GM12878 (cell line): ENCODE measurements around the gene STAM2. TPM values are rescaled to one million over a fixed set of nuclear protein-coding genes. Genes with fewer than 3 reads are reported as not detected.

Experiments used
- ASH2L ChIP-seq: fragments of 300-600, 200-600 bp; sonication (generic); IDR thresholded peaks from 2 replicates; pipeline ENCODE4 v1.6.1; 2017; ENCODE audit warnings: low read depth, mild to moderate bottlenecking, borderline replicate concordance
- BCL3 ChIP-seq: IDR thresholded peaks from 2 replicates; pipeline ENCODE4 v1.6.1; 2011; ENCODE audit warnings: borderline replicate concordance, low read depth, mild to moderate bottlenecking, moderate library complexity, low read length; ENCODE audit not compliant: insufficient read depth, poor library complexity, severe bottlenecking
- E4F1 ChIP-seq: fragments of 450-650 bp; IDR thresholded peaks from 2 replicates; pipeline ENCODE4 v1.6.1; 2018; ENCODE audit warnings: borderline replicate concordance, mild to moderate bottlenecking; ENCODE audit not compliant: partially characterized antibody
- KAT2A ChIP-seq: conservative IDR thresholded peaks from 2 replicates; pipeline ENCODE4 v1.6.1; 2011; ENCODE audit warnings: low read depth, low read length; ENCODE audit not compliant: control insufficient read depth
- MTA2 ChIP-seq: fragments of 450-650 bp; IDR thresholded peaks from 2 replicates; pipeline ENCODE4 v1.6.1; 2016; ENCODE audit warnings: low read depth, mild to moderate bottlenecking, moderate library complexity
- MYB ChIP-seq: fragments of 150-350 bp; IDR thresholded peaks from 2 replicates; pipeline ENCODE4 v1.6.1; 2014; ENCODE audit warnings: mild to moderate bottlenecking, low read depth, low read length, borderline replicate concordance
- POLR2AphosphoS2 ChIP-seq: IDR thresholded peaks from 2 replicates; pipeline ENCODE4 v1.6.1; 2011; ENCODE audit warnings: low read depth, mild to moderate bottlenecking, low read length, improper control_type of control experiment, moderate library complexity
- RBBP5 ChIP-seq: fragments of 200-600 bp; sonication (generic); conservative IDR thresholded peaks from 2 replicates; pipeline ENCODE4 v1.6.1; 2016
- SRF ChIP-seq, 2 experiments: IDR thresholded peaks; 2 replicates each; pipeline ENCODE4 v1.6.1; 2011; ENCODE audit warnings: low read depth in 2 of 2, low read length in 2 of 2, mild to moderate bottlenecking in 1 of 2, moderate library complexity in 1 of 2
- STAT1 ChIP-seq: fragments of 450-650 bp; conservative IDR thresholded peaks from 2 replicates; pipeline ENCODE4 v1.6.1; 2014; ENCODE audit warnings: antibody characterized with exemption, mild to moderate bottlenecking
- ZBTB40 ChIP-seq: fragments of 450-650 bp; IDR thresholded peaks from 2 replicates; pipeline ENCODE4 v1.6.1; 2016; ENCODE audit warnings: mild to moderate bottlenecking, moderate library complexity, borderline replicate concordance
- ZNF274 ChIP-seq: IDR thresholded peaks from one replicate; pipeline ENCODE4 v1.8.0; 2011; ENCODE audit not compliant: insufficient read length, insufficient read depth
- polyA plus RNA-seq, 11 experiments: library from polyadenylated mRNA; depleted of rRNA in 4 of 11; unstranded in 6 of 11; stranded (reverse) in 5 of 11; fragments of >200 nt; fragmentation: Nextera tagmentation in 4 of 11; fragmentation: Illumina TruSeq in 1 of 11; extraction: Ambion mirVana in 4 of 11; extraction: Trizol in 1 of 11; gene quantifications; 1 replicate in 1 of 11; 2 replicates in 10 of 11; pipeline versions ENCODE4 v1.2.1 to v1.2.3, GENCODE V29; 2011 to 2016; ENCODE audit warnings: inconsistent platforms in 2 of 11, missing spikeins in 2 of 11, low read depth in 1 of 11
- total RNA-seq, 4 experiments: library from RNA; depleted of rRNA in 3 of 4; stranded (reverse); fragments of >200 nt in 3 of 4; fragmentation: Illumina TruSeq in 1 of 4; extraction: Trizol in 1 of 4; gene quantifications; 2 replicates each; pipeline versions ENCODE4 v1.2.1 to v1.2.3, GENCODE V29; 2013 to 2021
- TF ChIP-seq, protein P1 (sequence below): IDR thresholded peaks from 2 replicates; pipeline ENCODE4 v1.6.1; 2012; ENCODE audit warnings: improper control_type of control experiment, low read depth, low read length; ENCODE audit not compliant: insufficient replicate concordance

Gene STAM2
- total and polyA plus RNA-seq, 10 of the 15 experiments (the other 5 are each of a cell fraction or from before 2014, with no cell fraction given) = 4.4 to 21.6 (median 16.2) TPM

- TF ChIP-seq ZBTB40 (peak; percentile 86; the same call in 1 of the 2 replicates), ZNF274 (no peak), E4F1 (peak; percentile 85), SRF (IDR thresholded peaks at IDR 0.05; ENCODE audit: low read depth in 2 of 2, low read length in 2 of 2) (peak in 1 of 2 experiments; percentile 43; a peak in 2 of 4 replicates), RBBP5 (no peak), MYB (peak; percentile 99), MTA2 (peak; percentile 44; the same call in 1 of the 2 replicates), BCL3 (no peak), ASH2L (peak; percentile 43; the same call in 1 of the 2 replicates), STAT1 (peak; percentile 95), KAT2A (no peak), POLR2AphosphoS2 (peak; percentile 55)
- TF ChIP-seq, protein P1, sequence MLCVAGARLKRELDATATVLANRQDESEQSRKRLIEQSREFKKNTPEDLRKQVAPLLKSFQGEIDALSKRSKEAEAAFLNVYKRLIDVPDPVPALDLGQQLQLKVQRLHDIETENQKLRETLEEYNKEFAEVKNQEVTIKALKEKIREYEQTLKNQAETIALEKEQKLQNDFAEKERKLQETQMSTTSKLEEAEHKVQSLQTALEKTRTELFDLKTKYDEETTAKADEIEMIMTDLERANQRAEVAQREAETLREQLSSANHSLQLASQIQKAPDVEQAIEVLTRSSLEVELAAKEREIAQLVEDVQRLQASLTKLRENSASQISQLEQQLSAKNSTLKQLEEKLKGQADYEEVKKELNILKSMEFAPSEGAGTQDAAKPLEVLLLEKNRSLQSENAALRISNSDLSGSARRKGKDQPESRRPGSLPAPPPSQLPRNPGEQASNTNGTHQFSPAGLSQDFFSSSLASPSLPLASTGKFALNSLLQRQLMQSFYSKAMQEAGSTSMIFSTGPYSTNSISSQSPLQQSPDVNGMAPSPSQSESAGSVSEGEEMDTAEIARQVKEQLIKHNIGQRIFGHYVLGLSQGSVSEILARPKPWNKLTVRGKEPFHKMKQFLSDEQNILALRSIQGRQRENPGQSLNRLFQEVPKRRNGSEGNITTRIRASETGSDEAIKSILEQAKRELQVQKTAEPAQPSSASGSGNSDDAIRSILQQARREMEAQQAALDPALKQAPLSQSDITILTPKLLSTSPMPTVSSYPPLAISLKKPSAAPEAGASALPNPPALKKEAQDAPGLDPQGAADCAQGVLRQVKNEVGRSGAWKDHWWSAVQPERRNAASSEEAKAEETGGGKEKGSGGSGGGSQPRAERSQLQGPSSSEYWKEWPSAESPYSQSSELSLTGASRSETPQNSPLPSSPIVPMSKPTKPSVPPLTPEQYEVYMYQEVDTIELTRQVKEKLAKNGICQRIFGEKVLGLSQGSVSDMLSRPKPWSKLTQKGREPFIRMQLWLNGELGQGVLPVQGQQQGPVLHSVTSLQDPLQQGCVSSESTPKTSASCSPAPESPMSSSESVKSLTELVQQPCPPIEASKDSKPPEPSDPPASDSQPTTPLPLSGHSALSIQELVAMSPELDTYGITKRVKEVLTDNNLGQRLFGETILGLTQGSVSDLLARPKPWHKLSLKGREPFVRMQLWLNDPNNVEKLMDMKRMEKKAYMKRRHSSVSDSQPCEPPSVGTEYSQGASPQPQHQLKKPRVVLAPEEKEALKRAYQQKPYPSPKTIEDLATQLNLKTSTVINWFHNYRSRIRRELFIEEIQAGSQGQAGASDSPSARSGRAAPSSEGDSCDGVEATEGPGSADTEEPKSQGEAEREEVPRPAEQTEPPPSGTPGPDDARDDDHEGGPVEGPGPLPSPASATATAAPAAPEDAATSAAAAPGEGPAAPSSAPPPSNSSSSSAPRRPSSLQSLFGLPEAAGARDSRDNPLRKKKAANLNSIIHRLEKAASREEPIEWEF = no peak
Observed at GRCh38 chr2:152175368-152176112, at the start of gene STAM2 (continued).
